Stomach (tissue), 9 donors: ENCODE results near the gene DIS3L2. TPM values are rescaled to one million over a fixed set of nuclear protein-coding genes. Genes with fewer than 3 reads are reported as not detected.

ENCODE experiments used
- DNase-seq, 2 donors: peaks; one replicate each; pipeline versions ENCODE4 v3.0.0 to v3.0.0-alpha.2; 2013 to 2019
- H3K27ac ChIP-seq, 5 donors: fragments of 200-600 bp in 4 of 5; sonication (generic) in 4 of 5; one replicate each; pipeline ENCODE4 v1.5.1; 2013 to 2019; ENCODE audit warnings: mild to moderate bottlenecking in 1 of 5, moderate library complexity in 1 of 5
- H3K27me3 ChIP-seq, 3 donors: fragments of 200-600 bp; sonication (generic); one replicate each; pipeline ENCODE4 v1.5.1; 2017 to 2019; ENCODE audit warnings: mixed run types in 1 of 3
- H3K36me3 ChIP-seq, 4 donors: fragments of 200-600 bp; sonication (generic); 1 replicate in 3 of 4; 2 replicates in 1 of 4; pipeline ENCODE4 v1.5.1; 2016 to 2019
- H3K4me1 ChIP-seq, 4 donors: fragments of 200-600 bp; sonication (generic); one replicate each; pipeline ENCODE4 v1.5.1; 2016 to 2019
- H3K4me3 ChIP-seq, 4 donors: fragments of 200-600 bp; sonication (generic) in 3 of 4; one replicate each; pipeline ENCODE4 v1.5.1; 2016 to 2019; ENCODE audit warnings: mild to moderate bottlenecking in 1 of 4
- H3K9me3 ChIP-seq, 4 donors: fragments of 200-600 bp; sonication (generic); one replicate each; pipeline ENCODE4 v1.5.1; 2016 to 2019
- CTCF ChIP-seq, 7 experiments: fragments of 450-650 bp in 4 of 7; fragments of 200-600 bp in 3 of 7; sonication (generic) in 3 of 7; IDR thresholded peaks; one replicate each; pipeline ENCODE4 v1.5.1; 2016 to 2019; ENCODE audit warnings: antibody characterized with exemption in 7 of 7, control low read depth in 2 of 7, mild to moderate bottlenecking in 1 of 7
- EP300 ChIP-seq: sonication (generic); formaldehyde crosslinking; IDR thresholded peaks from one replicate; pipeline ENCODE4 v1.6.1; 2017; ENCODE audit warnings: antibody characterized with exemption
- POLR2A ChIP-seq, 4 donors: fragments of 450-650 bp; IDR thresholded peaks; one replicate each; pipeline ENCODE4 v1.6.1; 2016; ENCODE audit warnings: antibody characterized with exemption in 4 of 4, control low read depth in 2 of 4, mild to moderate bottlenecking in 1 of 4, moderate library complexity in 1 of 4
- POLR2AphosphoS5 ChIP-seq, 3 donors: sonication (generic); formaldehyde crosslinking; IDR thresholded peaks; one replicate each; pipeline ENCODE4 v1.6.1; 2016; ENCODE audit warnings: antibody characterized with exemption in 3 of 3
- WGBS, 5 donors: extraction: QIAGEN DNeasy Blood & Tissue Kit in 3 of 5; methylation state at CpG; one replicate each; pipeline versions ENCODE4 v1.1.5 to v1.1.7; 2013 to 2018; 5-methylcytosine and 5-hydroxymethylcytosine counted together
- intact Hi-C: fragments of 100-400 bp; cut with DNase I; formaldehyde crosslinking; loops from one replicate; pipeline ENCODE4 v1.15.1; 2023; ENCODE audit warnings: low total_unique reads
- polyA plus RNA-seq, 3 donors: library from polyadenylated mRNA; stranded (reverse); fragments of 200-250 nt; gene quantifications; one replicate each; pipeline ENCODE4 v1.2.3, GENCODE V29; 2013
- total RNA-seq, 5 donors: library from RNA; depleted of rRNA; stranded (reverse); fragments of >200 nt; gene quantifications; one replicate each; pipeline versions ENCODE4 v1.1.0 to v1.2.3, GENCODE V29; 2014 to 2016
- donor health status: healthy with polysubstance abuse.
- donor health status: Bipolar disorder and iron deficiency.
- donor health status: healthy.

The DIS3L2 gene
- total and polyA plus RNA-seq, 8 donors = 10.4 to 124 (median 26.8) TPM

DNA sequence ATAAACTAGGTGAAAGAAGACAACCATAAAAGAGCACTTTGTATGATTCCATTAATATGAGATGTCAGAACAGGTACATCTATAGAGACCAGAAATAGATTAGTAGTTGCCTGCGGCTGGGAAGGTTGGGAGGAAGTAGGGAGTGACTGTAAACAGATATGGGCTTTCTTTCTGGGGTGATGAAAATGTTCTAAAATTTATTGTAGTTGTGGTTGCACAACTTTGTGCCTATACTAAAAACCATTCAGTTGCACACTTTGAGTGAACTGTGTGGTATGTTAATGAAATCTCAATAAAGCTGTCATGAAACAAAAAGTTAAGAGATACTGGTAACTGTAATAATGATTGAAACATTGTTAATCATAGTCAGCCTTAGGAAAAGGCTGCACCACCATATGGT lies 264.4 kb downstream of the DIS3L2 start:
- WGBS, 5 donors = 71 to 83% (median 79%) methylated on average over 1 of the region's 1 CpG
- no peak for DNase-seq
- Histone ChIP-seq H3K27ac (no peak overlapping the region), H3K27me3 (no peaks in the 10 kb centered on the region), H3K36me3 (peaks cover 0 to 3% (median 0%) of the 10 kb centered on the region in 4 donors), H3K4me1 (peaks cover 0 to 10% (median 0%) of the 10 kb centered on the region in 4 donors), H3K9me3 (no peaks in the 10 kb centered on the region), H3K4me3 (no peak overlapping the region)
- TF ChIP-seq POLR2AphosphoS5 (IDR thresholded peaks at IDR 0.05) = no peak
- no peak for TF ChIP-seq EP300
- TF ChIP-seq CTCF (IDR thresholded peaks at IDR 0.05) = no peak
- no peak for TF ChIP-seq POLR2A (IDR thresholded peaks at IDR 0.05)
- intact Hi-C loops = no loop called here

DNA sequence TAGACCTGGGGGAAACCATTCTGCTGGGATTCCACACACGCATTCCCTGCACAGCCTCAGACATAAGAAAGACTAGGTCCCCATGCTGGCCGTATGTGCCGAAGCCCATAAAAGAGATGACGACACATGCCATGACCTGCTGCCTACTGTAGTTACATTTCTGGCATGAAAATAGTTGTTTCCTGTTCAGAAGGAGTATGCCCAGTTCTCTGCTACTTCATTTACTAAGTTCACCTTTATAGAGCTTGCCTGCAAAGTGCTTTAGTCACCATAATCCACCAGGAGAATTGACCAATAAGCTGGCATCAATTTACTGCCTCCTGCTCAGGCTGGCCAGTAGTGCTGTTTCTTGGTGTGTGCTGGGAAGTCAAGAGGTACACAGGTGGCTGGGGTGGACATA lies 266.8 kb downstream of the DIS3L2 start:
- Histone ChIP-seq H3K36me3 (no peaks in the 10 kb centered on the region), H3K27ac (no peak overlapping the region), H3K4me3 (no peak overlapping the region), H3K27me3 (no peaks in the 10 kb centered on the region), H3K4me1 (peaks cover 0 to 10% (median 0%) of the 10 kb centered on the region in 4 donors), H3K9me3 (no peaks in the 10 kb centered on the region)
- WGBS, 5 donors = 92 to 97% (median 95%) methylated on average over 4 of the region's 4 CpGs
- TF ChIP-seq POLR2A (IDR thresholded peaks at IDR 0.05) (no peak), EP300 (no peak), POLR2AphosphoS5 (IDR thresholded peaks at IDR 0.05) (no peak), CTCF (IDR thresholded peaks at IDR 0.05) (no peak)
- no peak for DNase-seq
- intact Hi-C loops = no loop called here

DNA sequence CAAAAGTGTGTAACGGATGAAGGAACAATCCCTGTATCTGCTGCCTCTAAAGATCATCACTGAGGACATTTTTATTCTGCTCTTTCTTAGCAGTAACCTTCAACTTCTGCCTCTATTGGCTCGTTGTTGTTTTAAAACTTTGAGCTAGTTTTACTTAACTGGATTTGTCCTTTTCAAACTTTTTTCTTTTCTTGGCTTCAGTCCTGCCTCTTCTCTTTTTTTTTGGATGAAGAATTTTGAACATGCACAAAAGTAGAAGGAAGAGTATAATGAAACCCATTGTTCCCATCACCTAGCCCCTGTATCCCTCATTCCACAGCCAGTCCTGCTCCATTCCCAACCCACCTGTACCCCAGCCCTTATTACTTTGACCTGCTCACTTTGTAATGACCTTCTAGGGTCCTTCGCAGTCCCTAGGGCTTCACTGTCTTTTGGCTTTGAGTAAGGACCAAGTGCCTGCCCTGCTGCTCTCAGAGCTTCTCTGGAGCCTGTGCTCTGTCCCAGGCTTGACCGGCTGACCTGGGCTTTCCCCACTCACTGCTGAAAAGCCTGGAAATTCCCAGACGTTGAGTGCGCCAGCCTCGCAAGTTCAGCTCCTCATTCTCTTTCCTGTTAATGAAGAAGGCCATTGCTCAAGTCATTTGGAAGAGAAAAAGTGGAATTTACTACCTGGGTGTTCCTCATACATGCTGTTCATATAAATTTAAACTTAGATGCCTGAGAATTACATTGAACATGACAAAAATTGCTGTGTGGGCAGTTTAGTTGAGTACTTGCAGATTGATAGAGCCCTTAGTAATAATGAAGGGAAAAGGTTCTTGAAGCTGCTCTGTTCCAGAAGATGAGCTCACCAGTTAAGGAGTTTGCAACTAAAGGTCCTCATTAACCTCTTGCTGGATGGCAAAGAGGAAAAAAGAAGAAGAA lies 267.7 kb downstream of the DIS3L2 start:
- intact Hi-C loops = no loop called here
- 64 to 81% (median 76%) methylated on average over 7 of the region's 7 CpGs for WGBS, 5 donors
- no peaks in the 10 kb centered on the region for H3K9me3 ChIP-seq
- DNase-seq = peak in 1 of 2 donors; percentile 47
- no peaks in the 10 kb centered on the region for H3K36me3 ChIP-seq
- H3K4me3 ChIP-seq = no peak overlapping the region
- TF ChIP-seq POLR2A (IDR thresholded peaks at IDR 0.05) (no peak), CTCF (IDR thresholded peaks at IDR 0.05) (no peak), EP300 (no peak), POLR2AphosphoS5 (IDR thresholded peaks at IDR 0.05) (no peak)
- peaks cover 0 to 10% (median 0%) of the 10 kb centered on the region in 4 donors for H3K4me1 ChIP-seq
- H3K27me3 ChIP-seq = no peaks in the 10 kb centered on the region
- no peak overlapping the region for H3K27ac ChIP-seq

- Histone ChIP-seq H3K4me3 (no peak overlapping the region), H3K36me3 (no peaks in the 10 kb centered on the region), H3K9me3 (no peaks in the 10 kb centered on the region), H3K27me3 (no peaks in the 10 kb centered on the region), H3K4me1 (peaks cover 0 to 17% (median 3%) of the 10 kb centered on the region in 4 donors), H3K27ac (no peak overlapping the region)
- no peak for DNase-seq
- no peak for TF ChIP-seq CTCF (IDR thresholded peaks at IDR 0.05)
- TF ChIP-seq POLR2A (IDR thresholded peaks at IDR 0.05) = no peak
- TF ChIP-seq POLR2AphosphoS5 (IDR thresholded peaks at IDR 0.05) = no peak
- TF ChIP-seq EP300 = no peak
- intact Hi-C loops = no loop called here
- 83 to 91% (median 85%) methylated on average over 3 of the region's 3 CpGs for WGBS, 5 donors
Observed at GRCh38 chr2:232229911-232230310, 268.4 kb downstream of the DIS3L2 start.
